Inferior parietal cortex (tissue), 1 donor: ENCODE results near the gene FSCN2.

Source experiments
- DNase-seq: peaks from one replicate; pipeline ENCODE4 v3.0.0-alpha.2; 2016; ENCODE audit errors: extremely low spot score

The FSCN2 gene

GRCh38 chr17:81541123-81541522 lies 12.9 kb downstream of the FSCN2 start:
- DNase-seq = no peak

- DNase-seq = no peak
These were observed 14.5 kb downstream of the FSCN2 start for GRCh38 chr17:81542431-81543338.

GRCh38 chr17:81543339-81543675 lies 15.1 kb downstream of the FSCN2 start:
- DNase-seq = no peak

GRCh38 chr17:81543756-81544155 lies 15.6 kb downstream of the FSCN2 start:
- DNase-seq = no peak

- DNase-seq = no peak
These were observed 16.3 kb downstream of the FSCN2 start for GRCh38 chr17:81544281-81544974.

GRCh38 chr17:81545160-81545949 lies 17.2 kb downstream of the FSCN2 start:
- no peak for DNase-seq

GRCh38 chr17:81546906-81547613 lies 18.9 kb downstream of the FSCN2 start:
- DNase-seq = no peak

- DNase-seq = no peak
These were observed 19.4 kb downstream of the FSCN2 start for GRCh38 chr17:81547614-81547982.

- no peak for DNase-seq
These were observed 20.9 kb downstream of the FSCN2 start for GRCh38 chr17:81549031-81549557.

- DNase-seq = no peak
These were observed 21.6 kb downstream of the FSCN2 start for GRCh38 chr17:81549826-81550225.

GRCh38 chr17:81550285-81550684 lies 22.1 kb downstream of the FSCN2 start:
- no peak for DNase-seq

- no peak for DNase-seq
These were observed 22.8 kb downstream of the FSCN2 start for GRCh38 chr17:81550830-81551457.

- no peak for DNase-seq
These were observed 23.5 kb downstream of the FSCN2 start for GRCh38 chr17:81551458-81552243.

- peak; percentile 77 for DNase-seq
These were observed 24.3 kb downstream of the FSCN2 start, which contains the start of gene FAAP100 for GRCh38 chr17:81552244-81553017. Gene FAAP100 (minus strand): TSS chr17:81552353. CDS start chr17:81552330, 23 bp downstream.

- DNase-seq = peak; percentile 28
These were observed 24.9 kb downstream of the FSCN2 start for GRCh38 chr17:81553018-81553615.

GRCh38 chr17:81553616-81554181 lies 25.5 kb downstream of the FSCN2 start:
- peak; percentile 22 for DNase-seq

GRCh38 chr17:81556175-81556691 lies 28.1 kb downstream of the FSCN2 start:
- no peak for DNase-seq

- no peak for DNase-seq
These were observed 28.7 kb downstream of the FSCN2 start for GRCh38 chr17:81556863-81557262.
